Mucosa of descending colon (tissue), 3 donors: Measurements from ENCODE around the gene U2AF2. TPM values are rescaled to one million over a fixed set of nuclear protein-coding genes. Genes with fewer than 3 reads are reported as not detected.
A peak's percentile ranks its signal among the peaks of the same experiment; 100 is the strongest.

ENCODE experiments used
- ATAC-seq: fragments of 200-7000 bp; cut with Tn5 transposase; one replicate; pipeline ENCODE4 v1.9.1; 2020; ENCODE audit warnings: mild to moderate bottlenecking, moderate library complexity
- DNase-seq, 3 donors: peaks; one replicate each; pipeline ENCODE4 v3.0.0-alpha.2; 2020
- H3K36me3 ChIP-seq: fragments of 200-600 bp; one replicate; pipeline ENCODE4 v1.8.0; 2021; ENCODE audit warnings: low read depth, mild to moderate bottlenecking
- H3K4me1 ChIP-seq: fragments of 200-600 bp; one replicate; pipeline ENCODE4 v1.8.0; 2021; ENCODE audit warnings: low read depth, mild to moderate bottlenecking
- H3K4me3 ChIP-seq: fragments of 200-600 bp; one replicate; pipeline ENCODE4 v1.8.0; 2021; ENCODE audit warnings: mild to moderate bottlenecking
- H3K9me3 ChIP-seq: fragments of 200-600 bp; one replicate; pipeline ENCODE4 v1.8.0; 2021; ENCODE audit warnings: mild to moderate bottlenecking
- CTCF ChIP-seq: fragments of 200-600 bp; IDR thresholded peaks from one replicate; pipeline ENCODE4 v1.8.0; 2022; ENCODE audit warnings: antibody characterized with exemption, mild to moderate bottlenecking
- intact Hi-C, 2 donors: fragments of 100-400 bp; cut with DNase I in 1 of 2; cut with micrococcal nuclease in 1 of 2; formaldehyde crosslinking; loops; one replicate each; pipeline versions ENCODE4 v1.11.0 to v1.11.1; 2022; cut with DNase I, micrococcal nuclease
- total RNA-seq, 3 donors: library from RNA; stranded (reverse); fragmentation: NEBNext Ultra II Directional in 2 of 3; extraction: Animal tissue kit (Norgen Biotek cat#: 25700) in 2 of 3; gene quantifications; one replicate each; pipeline versions ENCODE4 v1.2.1 to v1.2.4, GENCODE V29; 2021 to 2023
- donor health status: DM: no; HTN: no; CAD: no; lungs with moderate emphysema.
- donor health status: DM: no; HTN: no; CAD: no.
- donor health status: DM: no; HTN: yes; CAD: no.

U2AF2 gene
- total RNA-seq, 3 donors from 2014 or later, result 162 to 194 (median 163) TPM

GRCh38 chr19:55619286-55619685 is 35.5 kb upstream of the U2AF2 start:
- no peak for DNase-seq

GRCh38 chr19:55620410-55621204 is 34.2 kb upstream of the U2AF2 start:
- no peak for DNase-seq
- no peak for TF ChIP-seq CTCF
- no peak for ATAC-seq
- intact Hi-C loops, result no loop called here
- no peaks in the 10 kb centered on the region for H3K9me3 ChIP-seq
- peaks cover 4% of the 10 kb centered on the region for H3K4me1 ChIP-seq
- peaks cover 3% of the 10 kb centered on the region for H3K36me3 ChIP-seq
- H3K4me3 ChIP-seq, result no peak overlapping the region

More at GRCh38 chr19:55619286-55619685, 35.5 kb upstream of the U2AF2 start:
- peaks cover 3% of the 10 kb centered on the region for H3K36me3 ChIP-seq
- no peaks in the 10 kb centered on the region for H3K9me3 ChIP-seq
- no peak for ATAC-seq
- no peak for TF ChIP-seq CTCF
- H3K4me3 ChIP-seq, result no peak overlapping the region
- H3K4me1 ChIP-seq, result no peaks in the 10 kb centered on the region
- intact Hi-C loops, result no loop called here

- intact Hi-C loops, result no loop called here
- TF ChIP-seq CTCF, result no peak
- Histone ChIP-seq H3K9me3 (no peaks in the 10 kb centered on the region), H3K4me1 (peaks cover 4% of the 10 kb centered on the region), H3K36me3 (no peaks in the 10 kb centered on the region), H3K4me3 (no peak overlapping the region)
- no peak for DNase-seq
- ATAC-seq, result no peak
Measured at GRCh38 chr19:55621205-55621672, 33.6 kb upstream of the U2AF2 start.

- TF ChIP-seq CTCF, result no peak
- no peak overlapping the region for H3K4me3 ChIP-seq
- H3K36me3 ChIP-seq, result no peaks in the 10 kb centered on the region
- DNase-seq (peak in 1 of 3 donors; percentile 62), ATAC-seq (no peak)
- H3K4me1 ChIP-seq, result peaks cover 4% of the 10 kb centered on the region
- H3K9me3 ChIP-seq, result no peaks in the 10 kb centered on the region
- intact Hi-C loops, result no loop called here
Measured at GRCh38 chr19:55621673-55622231, 33.1 kb upstream of the U2AF2 start.

- intact Hi-C loops, result no loop called here
- no peak for DNase-seq
- H3K4me1 ChIP-seq, result peaks cover 4% of the 10 kb centered on the region
- no peaks in the 10 kb centered on the region for H3K36me3 ChIP-seq
- no peak for TF ChIP-seq CTCF
- ATAC-seq, result no peak
- H3K9me3 ChIP-seq, result no peaks in the 10 kb centered on the region
- H3K4me3 ChIP-seq, result no peak overlapping the region
Measured at GRCh38 chr19:55622242-55622969, 32.4 kb upstream of the U2AF2 start.
